ENCODE measurements around the gene LMAN1L.

Gene LMAN1L

DNA sequence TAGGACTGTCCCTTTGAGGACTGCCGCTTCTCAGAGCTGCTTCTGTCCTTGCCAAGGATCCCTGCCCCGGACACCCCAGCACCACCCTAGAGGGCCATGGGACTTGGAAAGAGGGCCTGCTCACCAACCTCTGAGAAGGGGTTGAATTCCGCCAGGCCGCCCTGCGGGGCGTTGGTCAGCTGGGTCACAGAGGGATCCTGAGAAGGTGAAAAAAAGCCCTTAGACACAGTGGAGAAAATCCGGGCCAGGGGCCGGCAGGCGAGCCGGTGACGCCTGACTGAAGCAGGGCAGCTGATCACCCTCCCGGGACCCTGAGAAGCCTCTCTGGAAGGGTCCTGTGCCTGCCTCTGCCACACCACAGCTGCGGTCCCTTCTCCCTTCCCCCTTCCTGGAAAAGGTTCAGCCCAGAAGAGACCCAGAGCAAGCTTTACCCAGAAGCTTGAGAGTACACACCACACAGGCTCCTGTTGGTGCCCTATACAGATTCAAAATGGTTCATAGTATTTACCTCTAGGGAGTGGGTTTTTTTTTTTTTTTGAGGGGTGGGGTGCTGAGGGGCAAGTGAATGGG is 41.9 kb downstream of the LMAN1L start:
- Histone ChIP-seq H3K4ac (ENCODE audit: low read depth in 1 of 2, low read length in 2 of 2) (no peak overlapping the region), H2AFZ (ENCODE audit: low read depth, low read length) (no peak overlapping the region), H3K23ac (ENCODE audit: low read length in 2 of 2) (no peak overlapping the region), H3K36me3 (ENCODE audit: control insufficient read depth in 1 of 2, insufficient read depth in 2 of 2, low read depth in 1 of 2, low read length in 2 of 2) (peaks cover 46 to 50% of the 10 kb centered on the region in 2 experiments), H3K4me2 (ENCODE audit: low read length, poor library complexity, severe bottlenecking) (no peak overlapping the region), H3K18ac (ENCODE audit: low read depth in 1 of 2, low read length in 2 of 2) (no peak overlapping the region), H2AK5ac (ENCODE audit: low read length, severe bottlenecking) (no peak overlapping the region), H2BK120ac (ENCODE audit: low read depth, low read length) (no peak overlapping the region), H3K4me3 (ENCODE audit: insufficient read depth in 1 of 2, low read depth in 1 of 2, low read length in 2 of 2) (no peak overlapping the region), H2BK5ac (ENCODE audit: low read depth, low read length, poor library complexity, severe bottlenecking) (no peak overlapping the region), H2BK15ac (ENCODE audit: low read depth, poor library complexity, severe bottlenecking) (no peak overlapping the region), H3K14ac (ENCODE audit: low read length in 2 of 2) (no peak overlapping the region), H4K91ac (ENCODE audit: low read length) (no peak overlapping the region), H3K27ac (ENCODE audit: low read length, poor library complexity, severe bottlenecking) (no peak overlapping the region), H3K27me3 (ENCODE audit: control insufficient read depth in 1 of 2, insufficient read depth in 1 of 2, low read length in 2 of 2) (no peaks in the 10 kb centered on the region), H3K4me1 (ENCODE audit: control insufficient read depth, insufficient read depth, low read depth, low read length) (peaks cover 12% of the 10 kb centered on the region), H2BK12ac (ENCODE audit: low read length in 2 of 2) (no peak overlapping the region), H3K9me3 (ENCODE audit: control insufficient read depth, low read length) (no peaks in the 10 kb centered on the region), H3K79me1 (replicated peaks; ENCODE audit: low read length, poor library complexity, severe bottlenecking) (peaks cover 52% of the 10 kb centered on the region), H3K9ac (ENCODE audit: low read length) (no peak overlapping the region), H4K8ac (ENCODE audit: low read length) (no peak overlapping the region)
- WGBS = over 99% methylated on average over 13 of the region's 13 CpGs
- DNase-seq = no peak

DNA sequence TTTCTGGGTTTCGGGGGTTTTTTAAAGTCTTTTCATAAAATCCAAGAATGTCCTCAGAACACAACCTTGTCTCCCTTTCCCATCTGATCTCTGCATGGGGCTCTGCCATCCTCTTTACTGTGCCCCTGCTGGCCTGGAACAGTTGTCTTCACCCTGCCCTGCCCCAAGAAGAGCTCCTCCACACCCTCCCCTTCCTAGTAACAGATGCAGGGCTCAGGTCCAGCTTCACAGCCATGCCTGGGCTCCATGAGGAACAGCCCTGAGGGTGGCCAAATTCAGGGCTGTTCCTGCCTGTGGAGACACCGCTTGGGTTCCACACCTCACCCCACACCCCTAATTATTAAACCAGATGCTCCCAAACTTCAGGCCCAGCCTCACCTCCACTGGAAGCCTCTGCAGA is 43.2 kb downstream of the LMAN1L start:
- Histone ChIP-seq H3K18ac (ENCODE audit: low read depth in 1 of 2, low read length in 2 of 2) (no peak overlapping the region), H3K27me3 (ENCODE audit: control insufficient read depth in 1 of 2, insufficient read depth in 1 of 2, low read length in 2 of 2) (no peaks in the 10 kb centered on the region), H2AK5ac (ENCODE audit: low read length, severe bottlenecking) (no peak overlapping the region), H3K23ac (ENCODE audit: low read length in 2 of 2) (no peak overlapping the region), H2BK12ac (ENCODE audit: low read length in 2 of 2) (no peak overlapping the region), H4K8ac (ENCODE audit: low read length) (no peak overlapping the region), H3K4me1 (ENCODE audit: control insufficient read depth, insufficient read depth, low read depth, low read length) (peaks cover 17% of the 10 kb centered on the region), H3K9me3 (ENCODE audit: control insufficient read depth, low read length) (no peaks in the 10 kb centered on the region), H2AFZ (ENCODE audit: low read depth, low read length) (no peak overlapping the region), H3K9ac (ENCODE audit: low read length) (no peak overlapping the region), H2BK15ac (ENCODE audit: low read depth, poor library complexity, severe bottlenecking) (no peak overlapping the region), H4K91ac (ENCODE audit: low read length) (no peak overlapping the region), H3K4me3 (ENCODE audit: insufficient read depth in 1 of 2, low read depth in 1 of 2, low read length in 2 of 2) (no peak overlapping the region), H3K27ac (ENCODE audit: low read length, poor library complexity, severe bottlenecking) (no peak overlapping the region), H3K4me2 (ENCODE audit: low read length, poor library complexity, severe bottlenecking) (no peak overlapping the region), H3K36me3 (ENCODE audit: control insufficient read depth in 1 of 2, insufficient read depth in 2 of 2, low read depth in 1 of 2, low read length in 2 of 2) (peaks cover 33 to 37% of the 10 kb centered on the region in 2 experiments), H3K4ac (ENCODE audit: low read depth in 1 of 2, low read length in 2 of 2) (no peak overlapping the region), H3K79me1 (replicated peaks; ENCODE audit: low read length, poor library complexity, severe bottlenecking) (peaks cover 51% of the 10 kb centered on the region), H3K14ac (ENCODE audit: low read length in 2 of 2) (no peak overlapping the region), H2BK120ac (ENCODE audit: low read depth, low read length) (no peak overlapping the region), H2BK5ac (ENCODE audit: low read depth, low read length, poor library complexity, severe bottlenecking) (no peak overlapping the region)
- WGBS = 95% methylated on average over 2 of the region's 2 CpGs
- DNase-seq = no peak

DNA sequence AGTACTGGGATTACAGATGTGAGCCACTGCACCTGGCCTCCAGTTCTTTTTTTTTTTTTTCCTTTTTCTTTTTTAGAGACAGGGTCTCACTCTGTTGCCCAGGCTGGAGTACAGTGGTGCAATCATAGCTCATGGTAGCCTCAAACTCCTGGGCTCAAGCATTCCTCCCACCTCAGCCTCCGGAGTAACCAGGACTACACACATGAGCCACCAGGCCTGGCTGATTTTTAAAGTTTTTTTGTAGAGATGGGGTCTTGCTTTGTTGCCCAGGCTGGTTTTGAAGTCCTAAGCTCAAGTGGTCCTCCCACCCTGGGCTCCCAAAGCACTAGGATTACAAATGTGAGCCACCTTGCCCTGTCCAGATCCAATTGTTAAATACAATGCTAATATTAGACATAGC is 43.9 kb downstream of the LMAN1L start:
- H3K14ac ChIP-seq (ENCODE audit: low read length in 2 of 2) = no peak overlapping the region
- H2AK5ac ChIP-seq (ENCODE audit: low read length, severe bottlenecking) = no peak overlapping the region
- no peak overlapping the region for H2BK120ac ChIP-seq (ENCODE audit: low read depth, low read length)
- no peak overlapping the region for H2BK5ac ChIP-seq (ENCODE audit: low read depth, low read length, poor library complexity, severe bottlenecking)
- no peaks in the 10 kb centered on the region for H3K27me3 ChIP-seq (ENCODE audit: control insufficient read depth in 1 of 2, insufficient read depth in 1 of 2, low read length in 2 of 2)
- H2BK15ac ChIP-seq (ENCODE audit: low read depth, poor library complexity, severe bottlenecking) = no peak overlapping the region
- no peaks in the 10 kb centered on the region for H3K9me3 ChIP-seq (ENCODE audit: control insufficient read depth, low read length)
- peaks cover 17% of the 10 kb centered on the region for H3K4me1 ChIP-seq (ENCODE audit: control insufficient read depth, insufficient read depth, low read depth, low read length)
- H3K23ac ChIP-seq (ENCODE audit: low read length in 2 of 2) = no peak overlapping the region
- H4K91ac ChIP-seq (ENCODE audit: low read length) = no peak overlapping the region
- peaks cover 26 to 30% of the 10 kb centered on the region in 2 experiments for H3K36me3 ChIP-seq (ENCODE audit: control insufficient read depth in 1 of 2, insufficient read depth in 2 of 2, low read depth in 1 of 2, low read length in 2 of 2)
- H4K8ac ChIP-seq (ENCODE audit: low read length) = no peak overlapping the region
- no peak overlapping the region for H3K18ac ChIP-seq (ENCODE audit: low read depth in 1 of 2, low read length in 2 of 2)
- H2AFZ ChIP-seq (ENCODE audit: low read depth, low read length) = no peak overlapping the region
- H2BK12ac ChIP-seq (ENCODE audit: low read length in 2 of 2) = no peak overlapping the region
- no peak overlapping the region for H3K4me2 ChIP-seq (ENCODE audit: low read length, poor library complexity, severe bottlenecking)
- H3K4me3 ChIP-seq (ENCODE audit: insufficient read depth in 1 of 2, low read depth in 1 of 2, low read length in 2 of 2) = no peak overlapping the region
- 100% methylated on average over 1 of the region's 1 CpG for WGBS
- H3K79me1 ChIP-seq (replicated peaks; ENCODE audit: low read length, poor library complexity, severe bottlenecking) = peaks cover 50% of the 10 kb centered on the region
- no peak overlapping the region for H3K27ac ChIP-seq (ENCODE audit: low read length, poor library complexity, severe bottlenecking)
- H3K9ac ChIP-seq (ENCODE audit: low read length) = no peak overlapping the region
- DNase-seq = no peak
- no peak overlapping the region for H3K4ac ChIP-seq (ENCODE audit: low read depth in 1 of 2, low read length in 2 of 2)

DNA sequence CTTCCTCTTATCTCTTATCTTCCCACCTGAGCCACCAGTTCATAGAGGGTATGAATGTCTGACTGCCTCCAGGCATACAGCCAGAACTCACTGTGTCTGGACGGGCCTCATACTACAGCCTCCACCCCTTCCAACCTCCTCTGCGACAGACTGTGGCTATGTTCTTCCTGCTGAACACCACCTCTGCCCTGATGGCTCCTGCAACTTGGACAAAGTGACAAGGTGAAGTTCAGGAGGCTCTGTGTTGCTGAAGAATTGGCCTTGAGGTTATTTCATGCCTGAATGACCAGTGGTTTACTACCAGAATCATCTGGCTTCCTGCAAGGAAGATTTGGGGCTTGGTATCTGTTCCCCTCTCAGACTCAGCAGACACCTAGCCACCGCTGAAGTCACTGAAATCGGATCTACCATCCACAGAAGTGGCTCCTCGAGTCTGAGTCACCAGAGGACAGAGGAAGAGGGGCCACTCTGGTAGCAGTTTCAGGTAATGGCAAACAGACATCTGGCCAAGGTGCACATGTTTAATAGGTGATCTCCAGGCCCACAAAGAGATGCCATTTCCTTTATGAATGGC is 44.5 kb downstream of the LMAN1L start:
- H4K91ac ChIP-seq (ENCODE audit: low read length) = no peak overlapping the region
- H3K4me2 ChIP-seq (ENCODE audit: low read length, poor library complexity, severe bottlenecking) = no peak overlapping the region
- no peak overlapping the region for H2AK5ac ChIP-seq (ENCODE audit: low read length, severe bottlenecking)
- no peaks in the 10 kb centered on the region for H3K27me3 ChIP-seq (ENCODE audit: control insufficient read depth in 1 of 2, insufficient read depth in 1 of 2, low read length in 2 of 2)
- H3K18ac ChIP-seq (ENCODE audit: low read depth in 1 of 2, low read length in 2 of 2) = no peak overlapping the region
- H3K27ac ChIP-seq (ENCODE audit: low read length, poor library complexity, severe bottlenecking) = no peak overlapping the region
- H4K8ac ChIP-seq (ENCODE audit: low read length) = no peak overlapping the region
- no peak overlapping the region for H2BK12ac ChIP-seq (ENCODE audit: low read length in 2 of 2)
- H3K14ac ChIP-seq (ENCODE audit: low read length in 2 of 2) = no peak overlapping the region
- no peak overlapping the region for H3K4me3 ChIP-seq (ENCODE audit: insufficient read depth in 1 of 2, low read depth in 1 of 2, low read length in 2 of 2)
- H3K23ac ChIP-seq (ENCODE audit: low read length in 2 of 2) = no peak overlapping the region
- no peak overlapping the region for H2BK120ac ChIP-seq (ENCODE audit: low read depth, low read length)
- H3K4me1 ChIP-seq (ENCODE audit: control insufficient read depth, insufficient read depth, low read depth, low read length) = peaks cover 17% of the 10 kb centered on the region
- H3K4ac ChIP-seq (ENCODE audit: low read depth in 1 of 2, low read length in 2 of 2) = no peak overlapping the region
- H2AFZ ChIP-seq (ENCODE audit: low read depth, low read length) = no peak overlapping the region
- H2BK15ac ChIP-seq (ENCODE audit: low read depth, poor library complexity, severe bottlenecking) = no peak overlapping the region
- peaks cover 20 to 25% of the 10 kb centered on the region in 2 experiments for H3K36me3 ChIP-seq (ENCODE audit: control insufficient read depth in 1 of 2, insufficient read depth in 2 of 2, low read depth in 1 of 2, low read length in 2 of 2)
- H2BK5ac ChIP-seq (ENCODE audit: low read depth, low read length, poor library complexity, severe bottlenecking) = no peak overlapping the region
- no peak for DNase-seq
- no peak overlapping the region for H3K9ac ChIP-seq (ENCODE audit: low read length)
- peaks cover 45% of the 10 kb centered on the region for H3K79me1 ChIP-seq (replicated peaks; ENCODE audit: low read length, poor library complexity, severe bottlenecking)
- 89% methylated on average over 4 of the region's 5 CpGs for WGBS
- no peaks in the 10 kb centered on the region for H3K9me3 ChIP-seq (ENCODE audit: control insufficient read depth, low read length)

All from mesenchymal stem cell (in vitro differentiated cells and primary cell).